Activated naive CD8-positive, alpha-beta T cell treated with anti-CD3 and anti-CD28 coated beads, Interleukin-2, amount 50 U/mL, for 16 hours (primary cell): ENCODE results near the gene TNRC6A.
"Not testable (repeated sequence)": the region's sequence is repeated elsewhere in the genome, so short reads cannot be mapped to it uniquely, and the experiment has no call there.

Source experiments
- DNase-seq: peaks from one replicate; pipeline ENCODE4 v3.0.0-alpha.2; 2020; ENCODE audit warnings: low read depth, low spot score

Gene TNRC6A

GRCh38 chr16:24758373-24758772 is 28.9 kb downstream of the TNRC6A start:
- DNase-seq, result no peak

- no peak for DNase-seq
These were observed 29.6 kb downstream of the TNRC6A start for GRCh38 chr16:24759006-24759405.

GRCh38 chr16:24761526-24761925 is 32.1 kb downstream of the TNRC6A start:
- no peak for DNase-seq

GRCh38 chr16:24764916-24765315 is 35.5 kb downstream of the TNRC6A start:
- DNase-seq, result no peak

- no peak for DNase-seq
These were observed 36.6 kb downstream of the TNRC6A start for GRCh38 chr16:24766057-24766456.

GRCh38 chr16:24769806-24770205 is 40.4 kb downstream of the TNRC6A start:
- no peak for DNase-seq

- DNase-seq, result no peak
These were observed 41.8 kb downstream of the TNRC6A start for GRCh38 chr16:24771132-24771778.

GRCh38 chr16:24771779-24772157 is 42.3 kb downstream of the TNRC6A start:
- no peak for DNase-seq

GRCh38 chr16:24773771-24774427 is 44.4 kb downstream of the TNRC6A start:
- DNase-seq, result no peak

- DNase-seq, result no peak
These were observed 45.1 kb downstream of the TNRC6A start for GRCh38 chr16:24774510-24774909.

GRCh38 chr16:24775455-24775854 is 46.0 kb downstream of the TNRC6A start:
- no peak for DNase-seq

- no peak for DNase-seq
These were observed 47.2 kb downstream of the TNRC6A start for GRCh38 chr16:24776501-24777220.

GRCh38 chr16:24778671-24779070 is 49.2 kb downstream of the TNRC6A start:
- no peak for DNase-seq

- DNase-seq, result no peak
These were observed 51.8 kb downstream of the TNRC6A start for GRCh38 chr16:24781256-24781655.

GRCh38 chr16:24784121-24784520 is 54.7 kb downstream of the TNRC6A start:
- no peak for DNase-seq

- DNase-seq, result no peak
These were observed 60.4 kb downstream of the TNRC6A start for GRCh38 chr16:24789881-24790280.

- DNase-seq, result no peak
These were observed 71.1 kb downstream of the TNRC6A start for GRCh38 chr16:24800586-24800985.

- DNase-seq, result no peak
These were observed 72.4 kb downstream of the TNRC6A start for GRCh38 chr16:24801761-24802302.

- no peak for DNase-seq
These were observed 76.0 kb downstream of the TNRC6A start for GRCh38 chr16:24805484-24805883.

GRCh38 chr16:24807301-24807700 is 77.8 kb downstream of the TNRC6A start:
- DNase-seq, result no peak

- DNase-seq, result no peak
These were observed 81.7 kb downstream of the TNRC6A start for GRCh38 chr16:24810951-24811843.

- not testable (repeated sequence) for DNase-seq
These were observed 83.4 kb downstream of the TNRC6A start for GRCh38 chr16:24812813-24813212.
